ENCODE data around the gene PLCB4.

The PLCB4 gene

DNA sequence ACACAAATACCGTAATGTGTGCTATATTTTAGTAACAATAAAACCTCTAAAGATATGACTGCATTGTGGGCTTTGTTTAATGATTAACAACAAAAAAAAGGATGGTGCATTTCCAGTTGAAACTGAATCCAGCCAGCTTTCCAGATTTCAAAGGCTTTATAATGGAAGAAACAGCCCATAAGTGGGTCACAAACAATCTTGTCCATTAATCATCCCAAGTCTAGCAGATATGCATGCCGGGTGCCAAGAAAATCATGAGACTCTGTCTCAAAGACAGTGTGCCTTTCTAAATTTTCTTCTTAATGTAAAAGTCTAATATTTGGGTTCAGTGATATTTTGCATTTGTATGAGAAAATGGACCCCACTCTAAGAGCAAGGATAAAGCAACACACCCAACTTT, 424.9 kb downstream of the PLCB4 start:
- H3K27ac ChIP-seq (replicated peaks), result no peak overlapping the region
- H3K27me3 ChIP-seq (ENCODE audit: insufficient read depth, poor library complexity, severe bottlenecking), result no peaks in the 10 kb centered on the region
- TF ChIP-seq SPI1 (IDR thresholded peaks at IDR 0.05; ENCODE audit: borderline replicate concordance, low read depth) (no peak), GABPA (IDR thresholded peaks at IDR 0.05; ENCODE audit: low read depth) (no peak), POLR2AphosphoS5 (IDR thresholded peaks at IDR 0.05; ENCODE audit: low read depth) (no peak), CTCF (IDR thresholded peaks at IDR 0.05; ENCODE audit: insufficient read depth, low read length) (no peak)
- TF ChIP-seq, protein P1, sequence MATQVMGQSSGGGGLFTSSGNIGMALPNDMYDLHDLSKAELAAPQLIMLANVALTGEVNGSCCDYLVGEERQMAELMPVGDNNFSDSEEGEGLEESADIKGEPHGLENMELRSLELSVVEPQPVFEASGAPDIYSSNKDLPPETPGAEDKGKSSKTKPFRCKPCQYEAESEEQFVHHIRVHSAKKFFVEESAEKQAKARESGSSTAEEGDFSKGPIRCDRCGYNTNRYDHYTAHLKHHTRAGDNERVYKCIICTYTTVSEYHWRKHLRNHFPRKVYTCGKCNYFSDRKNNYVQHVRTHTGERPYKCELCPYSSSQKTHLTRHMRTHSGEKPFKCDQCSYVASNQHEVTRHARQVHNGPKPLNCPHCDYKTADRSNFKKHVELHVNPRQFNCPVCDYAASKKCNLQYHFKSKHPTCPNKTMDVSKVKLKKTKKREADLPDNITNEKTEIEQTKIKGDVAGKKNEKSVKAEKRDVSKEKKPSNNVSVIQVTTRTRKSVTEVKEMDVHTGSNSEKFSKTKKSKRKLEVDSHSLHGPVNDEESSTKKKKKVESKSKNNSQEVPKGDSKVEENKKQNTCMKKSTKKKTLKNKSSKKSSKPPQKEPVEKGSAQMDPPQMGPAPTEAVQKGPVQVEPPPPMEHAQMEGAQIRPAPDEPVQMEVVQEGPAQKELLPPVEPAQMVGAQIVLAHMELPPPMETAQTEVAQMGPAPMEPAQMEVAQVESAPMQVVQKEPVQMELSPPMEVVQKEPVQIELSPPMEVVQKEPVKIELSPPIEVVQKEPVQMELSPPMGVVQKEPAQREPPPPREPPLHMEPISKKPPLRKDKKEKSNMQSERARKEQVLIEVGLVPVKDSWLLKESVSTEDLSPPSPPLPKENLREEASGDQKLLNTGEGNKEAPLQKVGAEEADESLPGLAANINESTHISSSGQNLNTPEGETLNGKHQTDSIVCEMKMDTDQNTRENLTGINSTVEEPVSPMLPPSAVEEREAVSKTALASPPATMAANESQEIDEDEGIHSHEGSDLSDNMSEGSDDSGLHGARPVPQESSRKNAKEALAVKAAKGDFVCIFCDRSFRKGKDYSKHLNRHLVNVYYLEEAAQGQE (IDR thresholded peaks at IDR 0.05; ENCODE audit: insufficient replicate concordance, low read depth), result no peak
- H3K4me3 ChIP-seq (replicated peaks; ENCODE audit: insufficient read depth, low read length), result no peak overlapping the region
- DNase-seq (ENCODE audit: low read depth in 1 of 2, low spot score in 1 of 2), result no peak

DNA sequence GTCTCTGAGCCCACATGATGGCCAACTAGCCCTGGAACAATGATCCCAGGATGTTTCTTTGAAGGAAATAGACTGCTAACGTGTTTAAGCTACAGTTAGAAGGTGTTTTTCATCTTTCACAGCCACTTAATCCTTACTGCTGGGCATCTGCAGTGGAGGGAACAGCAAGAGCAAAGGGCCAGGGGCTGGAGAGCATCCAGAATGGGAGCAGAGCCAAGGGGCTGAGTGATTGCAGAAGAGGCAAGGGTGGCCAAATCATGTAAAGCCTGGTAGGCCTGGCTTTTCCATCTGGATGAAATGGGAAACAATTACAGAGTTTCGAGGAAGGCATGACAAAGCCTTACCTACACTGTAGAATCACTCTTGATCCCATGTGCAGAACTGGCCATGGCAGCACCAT, 426.8 kb downstream of the PLCB4 start:
- no peak overlapping the region for H3K4me3 ChIP-seq (replicated peaks; ENCODE audit: insufficient read depth, low read length)
- H3K27me3 ChIP-seq (ENCODE audit: insufficient read depth, poor library complexity, severe bottlenecking), result no peaks in the 10 kb centered on the region
- TF ChIP-seq, protein P1 (IDR thresholded peaks at IDR 0.05; ENCODE audit: insufficient replicate concordance, low read depth), result no peak
- TF ChIP-seq POLR2AphosphoS5 (IDR thresholded peaks at IDR 0.05; ENCODE audit: low read depth), result no peak
- TF ChIP-seq SPI1 (IDR thresholded peaks at IDR 0.05; ENCODE audit: borderline replicate concordance, low read depth), result no peak
- TF ChIP-seq GABPA (IDR thresholded peaks at IDR 0.05; ENCODE audit: low read depth), result no peak
- no peak for TF ChIP-seq CTCF (IDR thresholded peaks at IDR 0.05; ENCODE audit: insufficient read depth, low read length)
- no peak overlapping the region for H3K27ac ChIP-seq (replicated peaks)
- DNase-seq (ENCODE audit: low read depth in 1 of 2, low spot score in 1 of 2), result no peak

- Histone ChIP-seq H3K27me3 (ENCODE audit: insufficient read depth, poor library complexity, severe bottlenecking) (no peaks in the 10 kb centered on the region), H3K27ac (replicated peaks) (no peak overlapping the region), H3K4me3 (replicated peaks; ENCODE audit: insufficient read depth, low read length) (no peak overlapping the region)
- no peak for DNase-seq (ENCODE audit: low read depth in 1 of 2, low spot score in 1 of 2)
- TF ChIP-seq POLR2AphosphoS5 (IDR thresholded peaks at IDR 0.05; ENCODE audit: low read depth) (no peak), CTCF (IDR thresholded peaks at IDR 0.05; ENCODE audit: insufficient read depth, low read length) (no peak)
- TF ChIP-seq, protein P1 (IDR thresholded peaks at IDR 0.05; ENCODE audit: insufficient replicate concordance, low read depth), result no peak
Observed at GRCh38 chr20:9496155-9496554, 427.3 kb downstream of the PLCB4 start.
